ENCODE results near the gene EMSY. TPM values are rescaled to one million over a fixed set of nuclear protein-coding genes. Genes with fewer than 3 reads are reported as not detected.
A peak's percentile ranks its signal among the peaks of the same experiment; 100 is the strongest.
"Not testable (repeated sequence)": the region's sequence is repeated elsewhere in the genome, so short reads cannot be mapped to it uniquely, and the experiment has no call there.

Gene EMSY
- total RNA-seq, 1 donor from 2014 or later: 47.5 TPM

- H3K36me3 Mint-ChIP-seq: no peaks in the 10 kb centered on the region
- TF ChIP-seq CTCF (IDR thresholded peaks at IDR 0.05; ENCODE audit: unreplicated experiment): no peak
- no peak for DNase-seq (ENCODE audit: low spot score in 2 of 2, unreplicated experiment in 2 of 2)
- peaks cover 38% of the 10 kb centered on the region for H3K4me1 Mint-ChIP-seq
- H3K9me3 Mint-ChIP-seq: peaks cover 8% of the 10 kb centered on the region
- peak overlapping the region; percentile 62 for H3K27ac Mint-ChIP-seq
- no peaks in the 10 kb centered on the region for H3K27me3 Mint-ChIP-seq (ENCODE audit: low read depth)
- H3K4me3 Mint-ChIP-seq: no peak overlapping the region
Measured at GRCh38 chr11:76578654-76579055, 133.8 kb downstream of the EMSY start.

- no peak overlapping the region for H3K4me3 Mint-ChIP-seq
- DNase-seq (ENCODE audit: low spot score in 2 of 2, unreplicated experiment in 2 of 2): no peak
- no peaks in the 10 kb centered on the region for H3K36me3 Mint-ChIP-seq
- H3K27ac Mint-ChIP-seq: peak overlapping the region; percentile 62
- no peaks in the 10 kb centered on the region for H3K27me3 Mint-ChIP-seq (ENCODE audit: low read depth)
- peaks cover 3% of the 10 kb centered on the region for H3K9me3 Mint-ChIP-seq
- TF ChIP-seq CTCF (IDR thresholded peaks at IDR 0.05; ENCODE audit: unreplicated experiment): no peak
- H3K4me1 Mint-ChIP-seq: peaks cover 36% of the 10 kb centered on the region
Measured at GRCh38 chr11:76579056-76579751, 134.4 kb downstream of the EMSY start.

GRCh38 chr11:76579752-76580151 lies 134.9 kb downstream of the EMSY start:
- no peaks in the 10 kb centered on the region for H3K36me3 Mint-ChIP-seq
- no peaks in the 10 kb centered on the region for H3K27me3 Mint-ChIP-seq (ENCODE audit: low read depth)
- H3K4me3 Mint-ChIP-seq: no peak overlapping the region
- no peak for DNase-seq (ENCODE audit: low spot score in 2 of 2, unreplicated experiment in 2 of 2)
- H3K9me3 Mint-ChIP-seq: no peaks in the 10 kb centered on the region
- peaks cover 31% of the 10 kb centered on the region for H3K4me1 Mint-ChIP-seq
- no peak for TF ChIP-seq CTCF (IDR thresholded peaks at IDR 0.05; ENCODE audit: unreplicated experiment)
- H3K27ac Mint-ChIP-seq: no peak overlapping the region

GRCh38 chr11:76582471-76582870 lies 137.7 kb downstream of the EMSY start:
- H3K4me1 Mint-ChIP-seq: peaks cover 16% of the 10 kb centered on the region
- DNase-seq (ENCODE audit: low spot score in 2 of 2, unreplicated experiment in 2 of 2); H3K9me3 Mint-ChIP-seq; H3K27ac Mint-ChIP-seq; H3K36me3 Mint-ChIP-seq; H3K27me3 Mint-ChIP-seq (ENCODE audit: low read depth); H3K4me3 Mint-ChIP-seq: not testable (repeated sequence)

- no peaks in the 10 kb centered on the region for H3K4me1 Mint-ChIP-seq
- H3K27ac Mint-ChIP-seq: peak overlapping the region; percentile 72
- H3K9me3 Mint-ChIP-seq: no peaks in the 10 kb centered on the region
- DNase-seq (ENCODE audit: low spot score in 2 of 2, unreplicated experiment in 2 of 2): no peak
- no peaks in the 10 kb centered on the region for H3K36me3 Mint-ChIP-seq
- no peaks in the 10 kb centered on the region for H3K27me3 Mint-ChIP-seq (ENCODE audit: low read depth)
- no peak overlapping the region for H3K4me3 Mint-ChIP-seq
- TF ChIP-seq CTCF (IDR thresholded peaks at IDR 0.05; ENCODE audit: unreplicated experiment): no peak
Measured at GRCh38 chr11:76587820-76588454, 143.1 kb downstream of the EMSY start.

- no peaks in the 10 kb centered on the region for H3K4me1 Mint-ChIP-seq
- no peak for TF ChIP-seq CTCF (IDR thresholded peaks at IDR 0.05; ENCODE audit: unreplicated experiment)
- no peak for DNase-seq (ENCODE audit: low spot score in 2 of 2, unreplicated experiment in 2 of 2)
- H3K9me3 Mint-ChIP-seq: no peaks in the 10 kb centered on the region
- no peaks in the 10 kb centered on the region for H3K36me3 Mint-ChIP-seq
- H3K4me3 Mint-ChIP-seq: no peak overlapping the region
- H3K27ac Mint-ChIP-seq: peak overlapping the region; percentile 72
- H3K27me3 Mint-ChIP-seq (ENCODE audit: low read depth): no peaks in the 10 kb centered on the region
Measured at GRCh38 chr11:76588455-76589325, 143.9 kb downstream of the EMSY start.
